GM10266 (cell line): ENCODE measurements around the gene SPATC1L.

ENCODE experiments used
- DNase-seq: peaks from one replicate; pipeline ENCODE4 v3.0.0; 2012; ENCODE audit errors: extremely low spot score
- TF ChIP-seq, protein P1 (sequence below): IDR thresholded peaks from 2 replicates; pipeline ENCODE4 v1.5.1; 2012; ENCODE audit warnings: mild to moderate bottlenecking, low read depth; ENCODE audit not compliant: control insufficient read depth, insufficient read depth; ENCODE audit errors: missing control alignments

SPATC1L gene

DNA sequence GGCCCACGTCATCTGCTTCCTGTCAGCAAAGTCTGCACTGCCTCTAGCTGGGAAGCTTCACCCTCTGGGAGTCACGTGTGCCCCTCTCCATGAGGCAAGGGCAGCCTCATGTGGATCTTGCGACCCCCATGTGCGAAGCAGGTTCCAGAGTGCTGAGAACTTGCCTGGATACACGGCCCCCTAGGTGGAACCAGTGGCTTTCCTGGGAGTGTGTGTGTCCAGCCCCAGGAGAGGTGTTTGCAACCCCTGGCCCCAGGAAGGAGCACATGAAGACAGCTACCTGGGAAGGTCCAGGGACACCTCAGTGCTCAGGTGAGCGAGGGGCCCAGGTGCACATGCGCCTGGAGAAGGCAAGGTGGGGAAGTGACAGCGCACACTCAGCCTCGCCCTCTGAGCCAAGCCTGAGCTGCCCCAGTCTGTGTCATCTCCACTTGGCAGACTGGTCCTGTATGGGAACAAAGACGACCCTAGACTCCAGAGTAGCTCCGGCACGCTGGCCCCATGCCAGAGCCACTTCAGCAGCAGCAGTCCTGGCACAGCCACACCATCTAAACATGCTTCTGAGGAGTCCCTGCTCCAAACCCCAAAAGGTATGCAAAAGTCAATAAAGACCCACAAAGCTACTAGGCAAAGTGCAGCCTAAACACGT lies 35.5 kb upstream of the SPATC1L start:
- DNase-seq = no peak
- TF ChIP-seq, protein P1, sequence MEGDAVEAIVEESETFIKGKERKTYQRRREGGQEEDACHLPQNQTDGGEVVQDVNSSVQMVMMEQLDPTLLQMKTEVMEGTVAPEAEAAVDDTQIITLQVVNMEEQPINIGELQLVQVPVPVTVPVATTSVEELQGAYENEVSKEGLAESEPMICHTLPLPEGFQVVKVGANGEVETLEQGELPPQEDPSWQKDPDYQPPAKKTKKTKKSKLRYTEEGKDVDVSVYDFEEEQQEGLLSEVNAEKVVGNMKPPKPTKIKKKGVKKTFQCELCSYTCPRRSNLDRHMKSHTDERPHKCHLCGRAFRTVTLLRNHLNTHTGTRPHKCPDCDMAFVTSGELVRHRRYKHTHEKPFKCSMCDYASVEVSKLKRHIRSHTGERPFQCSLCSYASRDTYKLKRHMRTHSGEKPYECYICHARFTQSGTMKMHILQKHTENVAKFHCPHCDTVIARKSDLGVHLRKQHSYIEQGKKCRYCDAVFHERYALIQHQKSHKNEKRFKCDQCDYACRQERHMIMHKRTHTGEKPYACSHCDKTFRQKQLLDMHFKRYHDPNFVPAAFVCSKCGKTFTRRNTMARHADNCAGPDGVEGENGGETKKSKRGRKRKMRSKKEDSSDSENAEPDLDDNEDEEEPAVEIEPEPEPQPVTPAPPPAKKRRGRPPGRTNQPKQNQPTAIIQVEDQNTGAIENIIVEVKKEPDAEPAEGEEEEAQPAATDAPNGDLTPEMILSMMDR = no peak

DNA sequence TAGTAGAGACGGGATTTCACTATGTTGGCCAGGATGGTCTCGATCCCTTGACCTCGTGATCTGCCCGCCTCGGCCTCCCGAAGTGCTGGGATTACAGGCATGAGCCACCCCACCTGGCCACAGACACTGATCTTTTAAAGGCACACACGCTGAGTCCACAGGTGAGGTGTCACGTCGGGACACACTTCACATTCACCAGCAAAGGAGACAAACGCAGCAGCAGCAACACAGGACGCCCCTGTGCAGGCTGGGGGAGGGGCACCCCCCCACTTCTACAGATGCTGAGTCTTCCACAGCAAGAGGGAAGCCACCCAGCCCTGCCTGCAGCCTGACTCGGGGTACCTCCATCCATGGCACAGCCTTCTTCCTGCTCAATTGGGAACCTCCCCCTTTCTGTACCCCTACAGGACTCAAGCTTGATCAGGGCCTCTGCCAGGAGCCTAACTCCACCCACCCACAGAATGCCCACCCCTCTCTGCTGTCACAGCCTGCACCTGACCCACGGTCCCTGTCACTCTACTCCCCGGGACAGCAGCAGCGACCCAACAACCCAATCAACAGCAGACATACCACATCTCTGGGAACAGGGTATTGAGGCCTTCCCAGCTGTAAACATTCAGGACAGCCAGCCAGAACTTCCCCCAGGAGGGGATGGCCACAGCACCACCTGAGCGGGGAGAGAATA lies 34.8 kb upstream of the SPATC1L start:
- no peak for DNase-seq
- TF ChIP-seq, protein P1 = no peak

DNA sequence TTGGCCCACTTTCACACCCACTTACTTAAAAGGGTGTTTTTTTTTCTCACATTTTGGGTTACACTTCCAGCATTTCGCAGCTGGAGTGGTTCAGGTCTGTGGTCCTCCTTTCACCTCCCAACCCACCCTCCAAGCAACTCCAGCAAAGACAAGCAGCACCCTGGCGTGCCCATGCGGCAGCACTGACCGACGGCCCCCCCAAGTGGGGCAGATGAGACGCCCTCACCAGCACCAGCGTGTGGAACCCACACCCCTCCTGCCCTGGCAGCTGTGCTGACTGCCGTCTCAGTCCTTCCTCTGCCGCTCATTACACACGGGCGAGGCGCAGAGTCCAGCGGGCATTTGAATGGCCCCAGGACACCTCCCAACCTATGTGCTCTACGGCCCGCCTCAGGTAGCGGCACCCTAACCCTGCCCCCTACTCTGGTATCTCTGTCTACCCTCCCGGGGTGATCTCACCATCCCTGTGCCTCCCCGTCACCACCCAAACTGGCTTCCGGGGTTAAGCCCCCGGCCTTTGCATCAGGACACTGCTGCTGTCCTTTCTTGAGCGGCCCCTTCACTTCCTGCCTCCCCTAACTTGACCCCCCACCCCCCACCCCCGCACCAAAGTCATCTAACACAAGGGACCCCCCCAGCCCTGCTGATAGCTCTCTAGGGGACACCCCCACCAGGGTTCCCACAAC lies 33.4 kb upstream of the SPATC1L start:
- DNase-seq = no peak
- TF ChIP-seq, protein P1 = no peak

GRCh38 chr21:46216132-46216747 lies 32.0 kb upstream of the SPATC1L start:
- TF ChIP-seq, protein P1 = no peak

DNA sequence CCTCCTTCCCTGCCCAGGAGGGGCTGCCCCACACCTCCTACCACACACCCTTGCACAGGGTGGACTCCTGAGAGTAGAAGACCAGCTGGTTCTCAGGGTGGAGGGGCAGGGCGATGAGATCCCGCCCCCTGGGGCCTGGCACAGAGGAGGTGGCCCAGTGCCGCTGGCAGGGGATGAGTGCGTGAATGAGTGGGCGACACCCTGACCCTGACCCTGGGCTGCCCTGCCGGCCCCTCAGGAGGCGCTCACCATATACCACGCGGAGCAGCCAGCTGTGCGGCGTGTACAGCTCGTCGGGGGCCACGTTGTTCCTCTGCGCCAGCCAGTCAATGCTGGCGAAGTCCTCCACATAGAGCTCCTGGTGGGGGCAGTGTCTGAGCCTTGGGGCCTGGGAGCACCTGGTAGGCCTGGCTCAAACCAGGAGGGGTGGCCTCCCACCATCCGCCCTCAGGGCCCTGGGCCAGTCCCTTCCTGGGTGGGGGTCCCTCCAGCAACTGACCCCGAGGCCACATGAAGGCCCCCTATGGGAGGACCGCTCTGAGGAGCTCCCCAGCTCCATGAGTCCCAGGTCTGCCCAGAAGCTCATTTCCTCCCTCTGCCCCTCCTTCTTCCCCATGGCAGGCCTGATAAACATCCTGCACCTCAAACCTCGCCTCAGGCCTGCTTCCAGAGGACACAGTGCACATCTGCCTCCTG lies 31.3 kb upstream of the SPATC1L start:
- TF ChIP-seq, protein P1 = no peak
- DNase-seq = no peak

More at GRCh38 chr21:46216132-46216747, 32.0 kb upstream of the SPATC1L start:
- no peak for DNase-seq

DNA sequence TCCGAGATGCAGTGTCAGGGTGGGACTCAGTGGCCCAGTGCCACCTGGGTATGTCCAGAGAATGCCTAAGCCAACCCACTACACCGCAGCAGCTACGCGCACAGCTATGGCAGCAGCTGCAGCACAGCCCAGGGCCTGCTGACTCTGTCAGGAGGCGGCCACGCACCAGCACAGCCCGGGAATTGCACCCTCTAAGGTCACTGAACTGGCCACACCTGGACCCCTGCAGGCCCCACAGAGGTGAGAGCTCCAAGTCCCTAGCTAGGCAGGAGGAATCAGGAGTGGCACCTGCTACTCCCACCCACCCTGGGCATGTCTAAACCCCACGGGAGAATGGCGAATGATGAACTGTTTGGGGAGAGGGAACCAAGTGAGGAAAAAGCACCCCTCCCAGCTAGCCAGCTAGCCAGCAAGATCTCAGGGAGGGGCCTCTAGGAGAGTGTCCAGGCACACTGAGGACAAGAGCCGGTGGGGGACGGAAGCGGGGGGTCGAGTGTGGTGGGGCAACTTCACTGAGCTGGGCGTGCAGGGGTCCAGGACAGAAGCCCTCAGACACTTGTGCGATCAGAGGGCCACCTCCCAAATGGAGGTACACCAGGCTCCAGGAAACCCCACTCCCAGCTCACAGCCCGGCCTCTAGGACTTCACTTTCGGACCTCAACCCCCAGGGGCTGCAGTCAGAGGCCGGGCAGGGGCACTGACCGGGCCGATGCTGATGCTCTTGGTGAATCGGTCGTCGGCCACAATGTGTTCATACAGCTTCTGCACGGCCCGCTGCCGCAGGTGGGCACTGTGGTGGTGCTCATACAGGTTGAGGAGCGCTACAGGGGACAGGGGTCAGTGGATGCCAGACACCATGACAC lies 30.4 kb upstream of the SPATC1L start:
- DNase-seq = no peak
- TF ChIP-seq, protein P1 = no peak
